Measurements from ENCODE around the gene GDF7. TPM values are rescaled to one million over a fixed set of nuclear protein-coding genes. Genes with fewer than 3 reads are reported as not detected.

The GDF7 gene
- total RNA-seq, 3 donors from 2014 or later, result 0.14 to 0.73 (median 0.14) TPM

DNA sequence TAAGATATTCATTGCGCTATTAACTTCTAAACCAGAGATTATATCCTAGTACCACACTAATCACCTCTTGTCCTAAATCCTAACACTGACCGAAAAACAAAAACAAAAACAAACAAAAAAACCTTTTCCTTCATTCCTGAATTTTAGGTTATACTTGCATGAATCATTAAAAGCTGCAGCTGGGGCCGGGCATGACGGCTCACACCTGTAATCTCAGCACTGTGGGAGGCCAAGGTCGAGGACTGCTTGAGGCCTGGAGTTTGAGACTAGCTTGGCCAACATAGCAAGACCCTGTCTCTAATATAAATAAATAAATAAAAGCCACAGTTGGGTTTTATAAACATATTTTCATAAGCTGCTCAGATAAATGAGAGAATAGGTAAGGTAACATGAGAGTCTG lies 60.0 kb downstream of the GDF7 start:
- TF ChIP-seq CTCF (IDR thresholded peaks at IDR 0.05), result no peak

GRCh38 chr2:20728114-20728758 lies 61.3 kb downstream of the GDF7 start:
- no peaks in the 10 kb centered on the region for H3K9me3 ChIP-seq
- ATAC-seq (peak; percentile 50), DNase-seq (no peak)
- H3K4me3 ChIP-seq, result no peak overlapping the region
- intact Hi-C loops (cut with DNase I, micrococcal nuclease), result no loop called here
- TF ChIP-seq CTCF (IDR thresholded peaks at IDR 0.05), result no peak
- H3K36me3 ChIP-seq (ENCODE audit: low read depth), result no peaks in the 10 kb centered on the region
- H3K4me1 ChIP-seq (ENCODE audit: low read depth), result no peaks in the 10 kb centered on the region

More for the DNA sequence above, 60.0 kb downstream of the GDF7 start:
- no peak for DNase-seq
- Histone ChIP-seq H3K4me3 (no peak overlapping the region), H3K9me3 (no peaks in the 10 kb centered on the region), H3K36me3 (ENCODE audit: low read depth) (no peaks in the 10 kb centered on the region), H3K4me1 (ENCODE audit: low read depth) (no peaks in the 10 kb centered on the region)
- ATAC-seq, result no peak
- intact Hi-C loops (cut with DNase I, micrococcal nuclease), result no loop called here

Other genes with a start within 250 kb of the GDF7 start
- 100 to 1,000 TPM in 2 of 3 donors, 10 to 100 TPM in 1; 75.5 to 616 (median 104) TPM for gene RHOB, start 220.1 kb upstream of the GDF7 start, total RNA-seq
- 10 to 100 TPM; 28.8 to 47.0 (median 29.7) TPM for gene HS1BP3, start 16.0 kb upstream of the GDF7 start, total RNA-seq
- gene LDAH, start 156.0 kb downstream of the GDF7 start, total RNA-seq, result 10 to 100 TPM; 15.2 to 20.8 (median 18.8) TPM